ENCODE data around the gene PTOV1. TPM values are rescaled to one million over a fixed set of nuclear protein-coding genes. Genes with fewer than 3 reads are reported as not detected.

The PTOV1 gene
- total RNA-seq, 2 donors from 2014 or later, result 64.6 to 81.0 TPM

DNA sequence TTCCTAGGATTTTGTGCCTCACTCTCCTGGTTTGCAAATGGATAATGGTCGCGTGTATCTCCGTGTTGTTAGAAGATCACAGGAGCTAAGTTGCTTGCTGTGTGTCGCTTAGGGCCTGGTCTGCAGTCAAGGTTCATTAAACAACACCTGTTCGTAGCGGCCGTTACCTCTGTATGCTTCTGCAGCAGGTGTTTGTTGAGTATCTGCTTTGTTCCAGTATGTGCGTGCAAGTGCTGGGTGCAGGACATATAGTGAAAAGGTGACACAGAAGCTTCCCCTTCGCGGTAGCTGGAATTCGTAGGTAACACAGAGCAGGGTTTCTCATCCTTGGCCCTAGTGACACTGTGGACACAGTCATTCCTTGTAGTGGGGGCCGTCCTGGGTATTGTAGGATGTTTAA lies 27.5 kb upstream of the PTOV1 start:
- DNase-seq (ENCODE audit: low spot score), result no peak
- H3K27ac ChIP-seq, result no peak overlapping the region
- no peak overlapping the region for H3K4me3 ChIP-seq
- H3K9me3 ChIP-seq, result no peaks in the 10 kb centered on the region
- peaks cover 0 to 33% of the 10 kb centered on the region in 2 donors for H3K4me1 ChIP-seq
- no peaks in the 10 kb centered on the region for H3K27me3 ChIP-seq
- TF ChIP-seq, protein P1, sequence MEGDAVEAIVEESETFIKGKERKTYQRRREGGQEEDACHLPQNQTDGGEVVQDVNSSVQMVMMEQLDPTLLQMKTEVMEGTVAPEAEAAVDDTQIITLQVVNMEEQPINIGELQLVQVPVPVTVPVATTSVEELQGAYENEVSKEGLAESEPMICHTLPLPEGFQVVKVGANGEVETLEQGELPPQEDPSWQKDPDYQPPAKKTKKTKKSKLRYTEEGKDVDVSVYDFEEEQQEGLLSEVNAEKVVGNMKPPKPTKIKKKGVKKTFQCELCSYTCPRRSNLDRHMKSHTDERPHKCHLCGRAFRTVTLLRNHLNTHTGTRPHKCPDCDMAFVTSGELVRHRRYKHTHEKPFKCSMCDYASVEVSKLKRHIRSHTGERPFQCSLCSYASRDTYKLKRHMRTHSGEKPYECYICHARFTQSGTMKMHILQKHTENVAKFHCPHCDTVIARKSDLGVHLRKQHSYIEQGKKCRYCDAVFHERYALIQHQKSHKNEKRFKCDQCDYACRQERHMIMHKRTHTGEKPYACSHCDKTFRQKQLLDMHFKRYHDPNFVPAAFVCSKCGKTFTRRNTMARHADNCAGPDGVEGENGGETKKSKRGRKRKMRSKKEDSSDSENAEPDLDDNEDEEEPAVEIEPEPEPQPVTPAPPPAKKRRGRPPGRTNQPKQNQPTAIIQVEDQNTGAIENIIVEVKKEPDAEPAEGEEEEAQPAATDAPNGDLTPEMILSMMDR (IDR thresholded peaks at IDR 0.05), result no peak
- peaks cover 18% of the 10 kb centered on the region for H3K36me3 ChIP-seq

DNA sequence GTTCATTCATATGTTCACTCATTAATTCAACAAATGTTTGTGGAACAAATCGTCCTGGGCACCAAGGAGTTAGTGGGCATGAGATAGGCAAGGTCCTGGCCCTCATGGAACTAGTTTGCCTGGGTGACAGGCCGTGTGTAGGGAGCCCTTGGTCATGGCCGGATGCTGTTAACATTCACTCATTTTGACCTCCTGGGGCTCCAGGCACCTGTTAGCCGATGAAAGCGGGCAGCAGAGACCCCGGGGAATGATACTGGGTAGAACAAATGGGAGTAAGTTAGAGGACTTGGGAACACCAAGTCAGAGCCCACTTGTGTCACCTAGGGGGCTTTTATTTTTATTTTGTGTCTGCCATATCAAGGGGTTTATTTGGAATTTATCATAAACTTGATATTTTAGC lies 26.3 kb upstream of the PTOV1 start:
- Histone ChIP-seq H3K4me1 (peaks cover 0 to 21% of the 10 kb centered on the region in 2 donors), H3K4me3 (no peak overlapping the region), H3K36me3 (peaks cover 25% of the 10 kb centered on the region), H3K27ac (no peak overlapping the region), H3K9me3 (no peaks in the 10 kb centered on the region), H3K27me3 (no peaks in the 10 kb centered on the region)
- DNase-seq (ENCODE audit: low spot score), result no peak
- TF ChIP-seq, protein P1 (IDR thresholded peaks at IDR 0.05), result no peak

DNA sequence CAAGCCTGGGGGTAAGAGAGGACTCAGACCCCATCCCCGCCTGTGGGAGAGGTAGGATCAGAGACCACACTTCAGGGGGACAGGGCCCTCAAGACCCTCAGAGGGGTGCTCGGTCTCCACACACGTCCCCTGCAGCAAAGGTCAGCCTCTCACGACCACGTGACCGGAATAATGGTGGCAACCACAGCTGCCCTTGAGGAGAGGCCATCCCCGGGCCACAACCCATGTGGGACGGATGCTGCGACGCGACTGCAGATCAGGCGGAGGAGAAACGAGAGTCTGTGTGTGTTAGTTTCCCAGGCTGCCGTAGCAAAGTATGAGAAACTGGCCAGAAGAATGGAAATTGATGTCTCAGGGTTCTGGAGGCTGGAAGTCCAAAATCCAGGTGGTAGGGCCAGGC lies 23.9 kb upstream of the PTOV1 start:
- Histone ChIP-seq H3K27ac (no peak overlapping the region), H3K4me3 (no peak overlapping the region), H3K36me3 (peaks cover 47% of the 10 kb centered on the region), H3K27me3 (no peaks in the 10 kb centered on the region), H3K4me1 (peaks cover 0 to 6% of the 10 kb centered on the region in 2 donors), H3K9me3 (no peaks in the 10 kb centered on the region)
- TF ChIP-seq, protein P1 (IDR thresholded peaks at IDR 0.05), result no peak
- DNase-seq (ENCODE audit: low spot score), result no peak

DNA sequence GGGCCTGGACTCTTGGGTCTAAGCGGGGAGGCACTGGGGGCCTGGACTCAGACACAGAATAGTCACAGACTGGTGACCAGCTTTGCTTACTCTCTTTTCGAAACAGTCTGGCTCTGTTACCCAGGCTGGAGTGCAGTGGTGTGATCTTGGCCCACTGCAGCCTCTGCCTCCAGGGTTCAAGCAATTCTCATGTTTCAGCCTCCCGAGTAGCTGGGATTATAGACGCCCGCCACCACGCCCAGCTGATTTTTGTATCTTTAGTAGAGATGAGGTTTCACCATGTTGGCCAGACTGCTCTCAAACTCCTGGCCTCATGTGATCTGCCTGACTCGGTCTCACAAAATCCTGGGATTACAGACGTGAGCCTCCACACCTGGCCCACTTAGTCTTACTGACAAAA lies 21.8 kb upstream of the PTOV1 start:
- Histone ChIP-seq H3K9me3 (no peaks in the 10 kb centered on the region), H3K27me3 (no peaks in the 10 kb centered on the region), H3K36me3 (peaks cover 54% of the 10 kb centered on the region), H3K27ac (no peak overlapping the region), H3K4me3 (no peak overlapping the region), H3K4me1 (peaks cover 0 to 6% of the 10 kb centered on the region in 2 donors)
- DNase-seq (ENCODE audit: low spot score), result no peak
- TF ChIP-seq, protein P1 (IDR thresholded peaks at IDR 0.05), result no peak

DNA sequence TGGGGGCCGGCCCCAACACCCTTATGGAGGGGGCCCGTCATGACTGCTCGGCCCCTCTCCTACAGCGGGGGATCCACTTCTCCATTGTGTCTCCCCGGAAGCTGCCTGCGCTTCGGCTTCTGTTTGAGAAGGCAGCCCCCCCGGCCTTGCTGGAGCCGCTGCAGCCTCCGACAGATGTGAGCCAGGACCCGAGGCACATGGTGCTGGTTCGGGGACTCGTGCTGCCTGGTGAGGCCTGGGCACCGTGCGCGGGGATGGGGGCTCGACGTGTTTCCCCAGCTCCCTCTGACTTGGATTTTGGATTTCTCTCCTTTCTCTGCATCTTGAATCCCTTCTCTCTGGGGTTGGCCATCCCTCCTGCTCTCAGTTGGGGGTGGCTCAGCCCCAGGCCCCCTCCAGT lies 21.2 kb upstream of the PTOV1 start:
- DNase-seq (ENCODE audit: low spot score), result no peak
- Histone ChIP-seq H3K27me3 (no peaks in the 10 kb centered on the region), H3K36me3 (peaks cover 57% of the 10 kb centered on the region), H3K4me1 (peaks cover 0 to 6% of the 10 kb centered on the region in 2 donors), H3K9me3 (no peaks in the 10 kb centered on the region), H3K4me3 (no peak overlapping the region), H3K27ac (no peak overlapping the region)
- TF ChIP-seq, protein P1 (IDR thresholded peaks at IDR 0.05), result no peak

DNA sequence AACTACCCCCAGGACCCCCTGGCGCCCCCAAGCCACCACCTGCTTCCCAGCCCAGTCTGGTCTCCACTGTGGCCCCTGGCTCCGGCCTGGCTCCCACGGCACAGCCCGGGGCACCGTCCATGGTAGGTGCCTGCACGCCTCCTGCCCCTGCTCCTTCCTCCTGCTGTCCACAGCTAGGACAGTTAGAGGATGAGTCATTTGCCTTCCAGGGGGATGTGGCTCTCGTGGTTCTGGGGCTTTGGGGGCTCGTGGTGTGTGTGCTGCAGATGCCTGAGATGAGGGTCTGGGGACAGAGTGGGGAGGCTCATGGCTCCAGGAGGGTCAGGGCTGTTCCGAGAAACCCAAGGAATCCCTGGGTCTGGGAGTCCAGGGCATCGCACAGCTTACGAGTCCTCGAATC lies 20.2 kb upstream of the PTOV1 start:
- peaks cover 67% of the 10 kb centered on the region for H3K36me3 ChIP-seq
- no peak overlapping the region for H3K27ac ChIP-seq
- TF ChIP-seq, protein P1 (IDR thresholded peaks at IDR 0.05), result no peak
- H3K27me3 ChIP-seq, result no peaks in the 10 kb centered on the region
- no peak for DNase-seq (ENCODE audit: low spot score)
- peaks cover 0 to 3% of the 10 kb centered on the region in 2 donors for H3K4me1 ChIP-seq
- H3K9me3 ChIP-seq, result no peaks in the 10 kb centered on the region
- no peak overlapping the region for H3K4me3 ChIP-seq
